ENCODE measurements around the gene LSAMP.

GRCh38 chr3:116035429-116035828 is 409.9 kb downstream of the LSAMP start:
- TF ChIP-seq CTCF (conservative IDR thresholded peaks at IDR 0.05; ENCODE audit: low read length) (no peak), EZH2phosphoT487 (IDR thresholded peaks at IDR 0.05; ENCODE audit: borderline replicate concordance) (no peak)
